Spleen (tissue), 11 donors: ENCODE results near the gene UFC1. TPM values are rescaled to one million over a fixed set of nuclear protein-coding genes. Genes with fewer than 3 reads are reported as not detected.

Source experiments
- DNase-seq: peaks from one replicate; pipeline ENCODE4 v3.0.0-alpha.2; 2020
- H3K27ac ChIP-seq, 8 donors: fragments of 200-600 bp; sonication (generic) in 7 of 8; 1 replicate in 4 of 8; 2 replicates in 4 of 8; pipeline versions ENCODE4 v1.5.0 to v1.8.0; 2016 to 2021; ENCODE audit warnings: inconsistent platforms in 4 of 8, mild to moderate bottlenecking in 4 of 8, moderate library complexity in 1 of 8
- H3K27me3 ChIP-seq, 7 donors: fragments of 200-600 bp; sonication (generic) in 6 of 7; replicated peaks in 1 of 7; 1 replicate in 4 of 7; 2 replicates in 3 of 7; pipeline versions ENCODE4 v1.5.0 to v1.8.0; 2016 to 2021; ENCODE audit warnings: inconsistent platforms in 3 of 7, mild to moderate bottlenecking in 1 of 7
- H3K36me3 ChIP-seq, 6 donors: fragments of 200-600 bp; sonication (generic) in 5 of 6; 1 replicate in 4 of 6; 2 replicates in 2 of 6; pipeline versions ENCODE4 v1.5.0 to v1.8.0; 2016 to 2021; ENCODE audit warnings: inconsistent platforms in 2 of 6
- H3K4me1 ChIP-seq, 6 donors: fragments of 200-600 bp; sonication (generic) in 5 of 6; 1 replicate in 3 of 6; 2 replicates in 3 of 6; pipeline versions ENCODE4 v1.5.0 to v1.8.0; 2016 to 2021; ENCODE audit warnings: inconsistent platforms in 3 of 6
- H3K4me3 ChIP-seq, 8 donors: fragments of 200-600 bp; sonication (generic) in 7 of 8; 1 replicate in 4 of 8; 2 replicates in 4 of 8; pipeline versions ENCODE4 v1.5.0 to v1.8.0; 2016 to 2021; ENCODE audit warnings: inconsistent platforms in 4 of 8, mild to moderate bottlenecking in 4 of 8, moderate library complexity in 2 of 8
- H3K9me3 ChIP-seq, 8 donors: fragments of 200-600 bp; sonication (generic) in 7 of 8; 1 replicate in 4 of 8; 2 replicates in 4 of 8; pipeline versions ENCODE4 v1.5.0 to v1.8.0; 2016 to 2021; ENCODE audit warnings: inconsistent platforms in 4 of 8
- POLR2A ChIP-seq, 3 donors: fragments of 450-650 bp; IDR thresholded peaks; one replicate each; pipeline ENCODE4 v1.5.1; 2017; ENCODE audit warnings: antibody characterized with exemption in 3 of 3, mild to moderate bottlenecking in 1 of 3
- POLR2AphosphoS5 ChIP-seq, 3 donors: sonication (generic); formaldehyde crosslinking; IDR thresholded peaks; one replicate each; pipeline ENCODE4 v1.5.1; 2017; ENCODE audit warnings: antibody characterized with exemption in 3 of 3
- WGBS, 5 donors: extraction: QIAGEN DNeasy Blood & Tissue Kit in 3 of 5; methylation state at CpG; one replicate each; pipeline versions ENCODE4 v1.1.5 to v1.1.7; 2013 to 2018; 5-methylcytosine and 5-hydroxymethylcytosine counted together
- intact Hi-C: fragments of 100-400 bp; cut with DNase I; formaldehyde crosslinking; loops from one replicate; pipeline ENCODE4 v1.15.0; 2023; ENCODE audit warnings: low total_unique reads
- polyA plus RNA-seq, 3 donors: library from polyadenylated mRNA; stranded (reverse); fragments of 200-250 nt; gene quantifications; one replicate each; pipeline ENCODE4 v1.2.1, GENCODE V29; 2013
- total RNA-seq, 7 donors: library from RNA; depleted of rRNA in 3 of 7; stranded (reverse); fragments of >200 nt in 3 of 7; fragmentation: NEBNext Ultra II Directional in 4 of 7; extraction: Animal tissue kit (Norgen Biotek cat#: 25700) in 4 of 7; gene quantifications; one replicate each; pipeline versions ENCODE4 v1.1.0 to v1.2.1, GENCODE V29; 2016 to 2021
- TF ChIP-seq, protein P1 (sequence below), 11 experiments: fragments of 200-600 bp in 7 of 11; fragments of 450-650 bp in 4 of 11; sonication (generic) in 4 of 11; IDR thresholded peaks in 8 of 11; conservative IDR thresholded peaks in 3 of 11; 1 replicate in 7 of 11; 2 replicates in 4 of 11; pipeline versions ENCODE4 v1.4.0 to v1.8.0; 2016 to 2021; ENCODE audit warnings: antibody characterized with exemption in 11 of 11, inconsistent platforms in 4 of 11, mild to moderate bottlenecking in 1 of 11
- donor health status: healthy with polysubstance abuse.
- donor health status: DM: no; HTN: no; CAD: no; lungs with moderate emphysema.
- donor health status: DM: no; HTN: no; CAD: no.
- donor health status: Bipolar disorder and iron deficiency.
- donor health status: healthy.
- donor health status: DM: no; HTN: no; CAD: no.
- donor health status: DM: yes; HTN: yes; CAD: no.

Gene UFC1
- total and polyA plus RNA-seq, 10 donors: 62.8 to 130 (median 74.7) TPM

DNA sequence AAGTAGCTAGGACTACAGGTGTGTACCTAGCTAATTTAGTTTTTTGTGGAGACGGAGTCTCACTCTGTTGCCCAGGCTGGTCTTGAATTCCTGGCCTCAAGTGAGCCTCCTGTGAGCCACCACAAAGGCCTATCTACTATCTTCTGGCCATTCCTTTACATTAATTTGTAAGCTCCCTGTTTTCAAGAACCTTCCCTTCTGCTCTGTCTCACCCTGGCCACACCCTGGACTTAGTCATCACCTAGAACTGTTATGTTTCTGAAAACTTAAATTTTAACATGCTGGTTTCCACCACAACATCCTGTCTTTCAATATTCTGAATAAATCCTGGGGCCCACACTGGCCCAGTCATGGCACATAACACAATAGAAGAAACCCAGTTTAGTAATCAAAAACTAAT, 28.4 kb downstream of the UFC1 start:
- WGBS, 5 donors: 73 to 91% (median 85%) methylated on average over 1 of the region's 1 CpG

DNA sequence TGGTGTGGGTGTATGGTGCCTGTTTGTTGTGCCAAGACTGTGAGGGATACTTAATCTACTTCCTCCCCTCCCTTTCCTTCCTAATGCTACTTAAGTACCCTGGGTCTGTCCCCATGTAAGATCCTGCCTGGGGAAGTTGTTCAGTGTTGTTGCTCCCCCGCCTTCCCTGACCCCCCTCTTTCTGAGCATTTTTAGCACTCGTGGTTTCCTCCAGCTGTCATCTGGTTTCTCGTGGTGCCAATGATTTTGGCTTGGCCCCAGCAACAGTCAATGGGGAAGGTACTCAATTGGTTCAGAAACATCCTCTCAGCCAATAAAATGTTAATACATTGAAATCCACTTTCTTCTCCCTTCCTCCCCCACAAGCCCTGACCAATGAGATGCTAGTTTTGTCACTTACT, 31.5 kb downstream of the UFC1 start:
- H3K36me3 ChIP-seq: no peaks in the 10 kb centered on the region
- H3K4me1 ChIP-seq: peaks cover 50 to 94% (median 86%) of the 10 kb centered on the region in 6 donors
- WGBS, 5 donors: 0 to 1% (median 0%) methylated on average over 3 of the region's 3 CpGs
- H3K9me3 ChIP-seq: no peaks in the 10 kb centered on the region
- peak overlapping the region in 3 of 8 donors; percentile 25 to 56 (median 26) for H3K4me3 ChIP-seq
- peak in 2 of 3 donors; percentile 26 to 81 for TF ChIP-seq POLR2AphosphoS5 (IDR thresholded peaks at IDR 0.05)
- TF ChIP-seq, protein P1, sequence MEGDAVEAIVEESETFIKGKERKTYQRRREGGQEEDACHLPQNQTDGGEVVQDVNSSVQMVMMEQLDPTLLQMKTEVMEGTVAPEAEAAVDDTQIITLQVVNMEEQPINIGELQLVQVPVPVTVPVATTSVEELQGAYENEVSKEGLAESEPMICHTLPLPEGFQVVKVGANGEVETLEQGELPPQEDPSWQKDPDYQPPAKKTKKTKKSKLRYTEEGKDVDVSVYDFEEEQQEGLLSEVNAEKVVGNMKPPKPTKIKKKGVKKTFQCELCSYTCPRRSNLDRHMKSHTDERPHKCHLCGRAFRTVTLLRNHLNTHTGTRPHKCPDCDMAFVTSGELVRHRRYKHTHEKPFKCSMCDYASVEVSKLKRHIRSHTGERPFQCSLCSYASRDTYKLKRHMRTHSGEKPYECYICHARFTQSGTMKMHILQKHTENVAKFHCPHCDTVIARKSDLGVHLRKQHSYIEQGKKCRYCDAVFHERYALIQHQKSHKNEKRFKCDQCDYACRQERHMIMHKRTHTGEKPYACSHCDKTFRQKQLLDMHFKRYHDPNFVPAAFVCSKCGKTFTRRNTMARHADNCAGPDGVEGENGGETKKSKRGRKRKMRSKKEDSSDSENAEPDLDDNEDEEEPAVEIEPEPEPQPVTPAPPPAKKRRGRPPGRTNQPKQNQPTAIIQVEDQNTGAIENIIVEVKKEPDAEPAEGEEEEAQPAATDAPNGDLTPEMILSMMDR (IDR thresholded peaks at IDR 0.05 in 8 of 11, conservative IDR thresholded peaks at IDR 0.05 in 3 of 11): no peak
- peak overlapping the region; percentile 76 to 92 (median 91) for H3K27ac ChIP-seq
- peak; percentile 88 for DNase-seq
- intact Hi-C loops: no loop called here
- no peaks in the 10 kb centered on the region for H3K27me3 ChIP-seq

More for the DNA sequence above, 28.4 kb downstream of the UFC1 start:
- no peaks in the 10 kb centered on the region for H3K9me3 ChIP-seq
- peak; percentile 54 for DNase-seq
- H3K27ac ChIP-seq: peak overlapping the region; percentile 58 to 92 (median 91)
- TF ChIP-seq, protein P1 (IDR thresholded peaks at IDR 0.05 in 8 of 11, conservative IDR thresholded peaks at IDR 0.05 in 3 of 11): no peak
- TF ChIP-seq POLR2AphosphoS5 (IDR thresholded peaks at IDR 0.05) (no peak), POLR2A (IDR thresholded peaks at IDR 0.05) (no peak)
- peaks cover 52 to 92% (median 79%) of the 10 kb centered on the region in 6 donors for H3K4me1 ChIP-seq
- no peaks in the 10 kb centered on the region for H3K36me3 ChIP-seq
- no peaks in the 10 kb centered on the region for H3K27me3 ChIP-seq
- H3K4me3 ChIP-seq: no peak overlapping the region
- intact Hi-C loops: no loop called here

DNA sequence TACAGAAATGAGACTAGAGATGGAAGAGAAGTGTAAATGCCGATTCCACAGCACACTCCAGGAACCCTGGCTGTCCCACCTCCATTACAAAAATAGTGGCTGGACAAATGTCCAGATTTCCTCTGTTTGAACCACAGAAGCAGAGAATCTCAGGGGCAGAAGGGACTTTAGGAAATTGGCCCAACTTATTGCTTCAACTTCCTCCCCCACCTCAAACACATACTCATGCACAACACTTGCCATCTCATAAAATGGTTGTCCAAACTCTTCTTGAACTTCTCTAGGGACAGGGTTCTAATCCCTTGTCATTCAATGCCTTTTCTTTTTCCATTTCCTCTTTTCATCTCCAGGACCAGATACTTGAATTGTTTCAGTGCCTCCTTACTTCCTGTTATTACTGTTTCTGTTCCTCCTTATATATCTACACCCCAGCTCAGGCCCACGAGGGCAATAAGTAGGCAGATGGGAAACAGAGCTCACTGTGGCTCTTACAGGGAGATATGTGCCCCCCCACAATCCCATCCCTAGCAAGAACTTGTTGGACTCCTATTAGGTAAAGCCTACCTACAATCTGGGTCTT, 32.0 kb downstream of the UFC1 start:
- Histone ChIP-seq H3K36me3 (peaks cover 0 to under 1% (median 0%) of the 10 kb centered on the region in 6 donors), H3K27me3 (no peaks in the 10 kb centered on the region), H3K4me1 (peaks cover 50 to 94% (median 84%) of the 10 kb centered on the region in 6 donors), H3K4me3 (peak overlapping the region in 2 of 8 donors; percentile 25 to 56), H3K9me3 (no peaks in the 10 kb centered on the region), H3K27ac (peak overlapping the region; percentile 76 to 92 (median 91))
- peak; percentile 72 for DNase-seq
- intact Hi-C loops: no loop called here
- WGBS, 5 donors: 0 to 7% (median 1%) methylated on average over 2 of the region's 2 CpGs
- TF ChIP-seq, protein P1 (IDR thresholded peaks at IDR 0.05 in 8 of 11, conservative IDR thresholded peaks at IDR 0.05 in 3 of 11): peak in 1 of 11 experiments; percentile 4
- peak in 1 of 3 donors; percentile 18 for TF ChIP-seq POLR2A (IDR thresholded peaks at IDR 0.05)
- TF ChIP-seq POLR2AphosphoS5 (IDR thresholded peaks at IDR 0.05): peak in 1 of 3 donors; percentile 41

DNA sequence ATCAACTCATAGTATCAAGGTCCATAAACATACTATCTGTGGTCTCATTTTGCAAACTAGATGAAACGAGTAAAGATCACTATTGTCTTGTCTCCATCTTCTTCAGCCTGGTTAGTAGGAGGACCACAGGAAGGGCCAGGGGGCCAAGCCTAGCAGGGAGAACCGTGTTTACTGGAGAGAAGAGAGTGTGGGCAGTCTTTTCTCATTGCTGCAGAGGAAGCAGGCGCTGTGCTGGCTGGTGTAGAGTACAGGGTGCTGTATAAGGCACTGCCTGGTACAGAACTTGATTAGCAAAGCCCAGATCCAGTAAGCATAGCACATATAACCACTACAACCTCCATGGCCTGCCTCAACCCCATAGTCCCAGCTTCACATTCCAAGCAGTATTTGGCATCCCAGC, 33.5 kb downstream of the UFC1 start:
- no peaks in the 10 kb centered on the region for H3K27me3 ChIP-seq

More for the DNA sequence above, 33.5 kb downstream of the UFC1 start:
- Histone ChIP-seq H3K9me3 (no peaks in the 10 kb centered on the region), H3K4me1 (peaks cover 45 to 94% (median 80%) of the 10 kb centered on the region in 6 donors), H3K36me3 (peaks cover 0 to 8% (median 0%) of the 10 kb centered on the region in 6 donors), H3K4me3 (no peak overlapping the region), H3K27ac (peak overlapping the region; percentile 76 to 92 (median 91))
- 54 to 67% (median 60%) methylated on average over 3 of the region's 3 CpGs for WGBS, 5 donors
- peak; percentile 77 for DNase-seq
- intact Hi-C loops: no loop called here
- TF ChIP-seq POLR2A (IDR thresholded peaks at IDR 0.05): no peak
- TF ChIP-seq POLR2AphosphoS5 (IDR thresholded peaks at IDR 0.05): no peak
- TF ChIP-seq, protein P1 (IDR thresholded peaks at IDR 0.05 in 8 of 11, conservative IDR thresholded peaks at IDR 0.05 in 3 of 11): no peak
